ENCODE results near the gene KCNK1.

- TF ChIP-seq CTCF (IDR thresholded peaks at IDR 0.05), result no peak
- no peak for TF ChIP-seq POLR2A (IDR thresholded peaks at IDR 0.05)
Observed at GRCh38 chr1:233647073-233647472, 33.2 kb downstream of the KCNK1 start.
